ENCODE measurements around the gene HIGD1A. TPM values are rescaled to one million over a fixed set of nuclear protein-coding genes. Genes with fewer than 3 reads are reported as not detected.

Gene HIGD1A
- polyA plus RNA-seq, 1 donor (not counting 4 experiments of a cell fraction or from before 2014, with no cell fraction given): 443 TPM

GRCh38 chr3:42735019-42735418 lies 69.3 kb downstream of the HIGD1A start:
- Histone ChIP-seq H3K9ac (ENCODE audit: control insufficient read depth, extremely low read depth, insufficient read depth, low read length) (no peak overlapping the region), H4K20me1 (ENCODE audit: control insufficient read depth, extremely low read depth, insufficient read depth, low read length) (peaks cover 2% of the 10 kb centered on the region), H3K36me3 (ENCODE audit: control insufficient read depth in 2 of 2, extremely low read depth in 1 of 2, insufficient read depth in 2 of 2, low read length in 2 of 2) (no peaks in the 10 kb centered on the region), H3K27ac (ENCODE audit: control insufficient read depth, insufficient read depth, low read length) (no peak overlapping the region), H3K4me3 (ENCODE audit: control insufficient read depth in 2 of 3, extremely low read depth in 1 of 3, insufficient read depth in 2 of 3, low read depth in 1 of 3, low read length in 3 of 3) (no peak overlapping the region), H3K9me1 (ENCODE audit: control insufficient read depth, extremely low read depth, insufficient read depth, low read length) (no peaks in the 10 kb centered on the region), H3K4me2 (ENCODE audit: control insufficient read depth, extremely low read depth, insufficient read depth, low read depth, low read length) (no peak overlapping the region), H3K4me1 (ENCODE audit: control insufficient read depth, extremely low read depth, insufficient read depth, low read length) (no peaks in the 10 kb centered on the region), H3K9me3 (ENCODE audit: control insufficient read depth, low read depth, low read length) (no peaks in the 10 kb centered on the region), H2AFZ (ENCODE audit: control insufficient read depth, low read length) (no peak overlapping the region), H3K79me2 (ENCODE audit: control insufficient read depth, insufficient read depth, low read length) (no peaks in the 10 kb centered on the region), H3K27me3 (ENCODE audit: control insufficient read depth, extremely low read depth, insufficient read depth, low read length) (peaks cover 4% of the 10 kb centered on the region)
- DNase-seq (ENCODE audit: low read depth, low spot score): no peak
- FAIRE-seq: no peak
- dilution Hi-C loops (cut with MboI; ENCODE audit: extremely low pct_ligation_motif_present, low sequenced_read_pairs): no loop called here
- TF ChIP-seq, protein P1, sequence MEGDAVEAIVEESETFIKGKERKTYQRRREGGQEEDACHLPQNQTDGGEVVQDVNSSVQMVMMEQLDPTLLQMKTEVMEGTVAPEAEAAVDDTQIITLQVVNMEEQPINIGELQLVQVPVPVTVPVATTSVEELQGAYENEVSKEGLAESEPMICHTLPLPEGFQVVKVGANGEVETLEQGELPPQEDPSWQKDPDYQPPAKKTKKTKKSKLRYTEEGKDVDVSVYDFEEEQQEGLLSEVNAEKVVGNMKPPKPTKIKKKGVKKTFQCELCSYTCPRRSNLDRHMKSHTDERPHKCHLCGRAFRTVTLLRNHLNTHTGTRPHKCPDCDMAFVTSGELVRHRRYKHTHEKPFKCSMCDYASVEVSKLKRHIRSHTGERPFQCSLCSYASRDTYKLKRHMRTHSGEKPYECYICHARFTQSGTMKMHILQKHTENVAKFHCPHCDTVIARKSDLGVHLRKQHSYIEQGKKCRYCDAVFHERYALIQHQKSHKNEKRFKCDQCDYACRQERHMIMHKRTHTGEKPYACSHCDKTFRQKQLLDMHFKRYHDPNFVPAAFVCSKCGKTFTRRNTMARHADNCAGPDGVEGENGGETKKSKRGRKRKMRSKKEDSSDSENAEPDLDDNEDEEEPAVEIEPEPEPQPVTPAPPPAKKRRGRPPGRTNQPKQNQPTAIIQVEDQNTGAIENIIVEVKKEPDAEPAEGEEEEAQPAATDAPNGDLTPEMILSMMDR (optimal IDR thresholded peaks at IDR 0.05 in 1 of 3, IDR thresholded peaks at IDR 0.05 in 1 of 3, conservative IDR thresholded peaks at IDR 0.05 in 1 of 3; ENCODE audit: extremely low read depth in 1 of 3, insufficient read depth in 2 of 3, low read length in 3 of 3): no peak
- no peak for TF ChIP-seq EZH2 (IDR thresholded peaks at IDR 0.05; ENCODE audit: low read length)

- no peak overlapping the region for H3K9ac ChIP-seq (ENCODE audit: control insufficient read depth, extremely low read depth, insufficient read depth, low read length)
- no peaks in the 10 kb centered on the region for H3K4me1 ChIP-seq (ENCODE audit: control insufficient read depth, extremely low read depth, insufficient read depth, low read length)
- no peaks in the 10 kb centered on the region for H3K9me3 ChIP-seq (ENCODE audit: control insufficient read depth, low read depth, low read length)
- no peak overlapping the region for H2AFZ ChIP-seq (ENCODE audit: control insufficient read depth, low read length)
- H3K36me3 ChIP-seq (ENCODE audit: control insufficient read depth in 2 of 2, extremely low read depth in 1 of 2, insufficient read depth in 2 of 2, low read length in 2 of 2): no peaks in the 10 kb centered on the region
- dilution Hi-C loops (cut with MboI; ENCODE audit: extremely low pct_ligation_motif_present, low sequenced_read_pairs): no loop called here
- no peak overlapping the region for H3K4me2 ChIP-seq (ENCODE audit: control insufficient read depth, extremely low read depth, insufficient read depth, low read depth, low read length)
- no peaks in the 10 kb centered on the region for H3K79me2 ChIP-seq (ENCODE audit: control insufficient read depth, insufficient read depth, low read length)
- H3K27me3 ChIP-seq (ENCODE audit: control insufficient read depth, extremely low read depth, insufficient read depth, low read length): peaks cover 4% of the 10 kb centered on the region
- H3K9me1 ChIP-seq (ENCODE audit: control insufficient read depth, extremely low read depth, insufficient read depth, low read length): no peaks in the 10 kb centered on the region
- no peak for DNase-seq (ENCODE audit: low read depth, low spot score)
- H3K27ac ChIP-seq (ENCODE audit: control insufficient read depth, insufficient read depth, low read length): no peak overlapping the region
- H4K20me1 ChIP-seq (ENCODE audit: control insufficient read depth, extremely low read depth, insufficient read depth, low read length): no peaks in the 10 kb centered on the region
- no peak for FAIRE-seq
- no peak for TF ChIP-seq EZH2 (IDR thresholded peaks at IDR 0.05; ENCODE audit: low read length)
- TF ChIP-seq, protein P1 (optimal IDR thresholded peaks at IDR 0.05 in 1 of 3, IDR thresholded peaks at IDR 0.05 in 1 of 3, conservative IDR thresholded peaks at IDR 0.05 in 1 of 3; ENCODE audit: extremely low read depth in 1 of 3, insufficient read depth in 2 of 3, low read length in 3 of 3): no peak
- no peak overlapping the region for H3K4me3 ChIP-seq (ENCODE audit: control insufficient read depth in 2 of 3, extremely low read depth in 1 of 3, insufficient read depth in 2 of 3, low read depth in 1 of 3, low read length in 3 of 3)
Measured at GRCh38 chr3:42734263-42734860, 69.9 kb downstream of the HIGD1A start.
